Hypothalamus (tissue), 51 donors: ENCODE data around the gene SLC34A3.

Experiments
- DNase-seq, 51 donors: peaks; one replicate each; lab custom pipeline; 2025; lab: John Stamatoyannopoulos, UW

SLC34A3 gene

GRCh38 chr9:137216188-137216965 lies 14.3 kb upstream of the SLC34A3 start:
- DNase-seq: no peak

DNA sequence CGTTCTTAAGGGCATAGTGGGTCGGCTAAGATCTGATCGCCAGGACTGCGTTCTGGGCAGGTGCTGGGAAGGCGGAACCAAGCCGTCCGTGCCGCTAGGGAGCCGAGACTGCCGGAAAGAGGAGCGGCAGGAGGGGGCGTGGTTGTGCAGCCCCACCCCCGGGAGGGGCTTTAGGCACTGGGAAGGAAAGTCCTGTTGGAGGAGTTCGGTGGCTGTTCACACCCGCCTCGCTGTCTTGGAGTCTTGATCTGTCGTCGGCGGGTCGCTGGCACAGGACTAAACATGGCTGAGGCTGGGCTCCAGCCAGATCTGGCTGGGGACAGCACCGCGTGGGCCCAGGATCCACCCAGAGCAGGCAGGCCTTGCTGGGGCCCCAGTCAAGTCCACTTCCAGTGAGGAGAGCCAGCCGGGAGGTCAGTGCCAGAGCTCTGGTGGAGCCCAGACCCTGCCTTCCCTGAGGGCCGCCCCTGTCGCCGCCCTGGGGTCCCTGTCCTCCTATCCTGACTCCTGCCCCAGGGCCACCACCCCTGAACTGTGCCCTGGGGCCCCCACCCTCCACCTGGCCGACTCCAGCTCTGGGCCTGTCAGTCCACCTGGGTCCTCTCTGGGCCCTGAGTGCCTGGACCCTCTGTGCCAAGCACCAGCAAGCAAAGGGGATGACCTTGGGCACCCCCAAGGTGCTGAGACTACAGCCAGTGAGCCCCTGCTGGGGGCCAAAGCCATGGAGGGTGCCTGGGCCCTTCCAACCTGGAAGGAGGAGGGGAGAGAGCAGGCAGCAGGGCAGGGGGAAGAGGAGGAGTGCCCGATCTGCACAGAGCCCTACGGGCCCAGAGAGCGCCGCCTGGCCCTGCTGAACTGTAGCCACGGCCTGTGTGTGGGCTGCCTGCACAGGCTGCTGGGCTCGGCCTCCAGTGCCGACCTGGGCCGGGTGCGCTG lies 13.2 kb upstream of the SLC34A3 start:
- no peak for DNase-seq

DNA sequence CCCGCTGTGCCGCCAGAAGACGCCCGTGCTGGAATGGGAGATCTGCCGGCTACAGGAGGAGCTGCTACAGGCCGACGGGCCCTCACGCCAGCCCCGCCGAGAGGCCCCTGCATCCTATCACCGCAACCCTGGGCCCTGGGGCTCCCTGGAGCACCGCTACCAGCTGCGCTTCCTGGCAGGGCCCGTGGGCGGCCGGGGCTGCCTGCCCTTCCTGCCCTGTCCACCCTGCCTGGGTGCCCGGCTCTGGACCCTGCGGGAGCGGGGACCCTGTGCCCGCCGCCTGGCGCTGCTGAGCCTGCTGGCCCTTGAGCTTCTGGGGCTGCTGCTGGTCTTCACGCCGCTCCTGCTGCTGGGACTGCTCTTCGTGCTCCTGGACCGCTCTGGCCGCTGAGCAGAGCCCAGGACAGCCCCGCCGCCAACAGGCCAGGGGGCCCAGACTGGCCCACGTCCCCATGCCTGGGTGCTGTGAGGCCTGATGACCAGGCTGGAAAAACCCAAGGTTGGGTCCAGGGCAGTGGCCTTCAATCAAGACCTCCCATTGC lies 12.4 kb upstream of the SLC34A3 start:
- no peak for DNase-seq

DNA sequence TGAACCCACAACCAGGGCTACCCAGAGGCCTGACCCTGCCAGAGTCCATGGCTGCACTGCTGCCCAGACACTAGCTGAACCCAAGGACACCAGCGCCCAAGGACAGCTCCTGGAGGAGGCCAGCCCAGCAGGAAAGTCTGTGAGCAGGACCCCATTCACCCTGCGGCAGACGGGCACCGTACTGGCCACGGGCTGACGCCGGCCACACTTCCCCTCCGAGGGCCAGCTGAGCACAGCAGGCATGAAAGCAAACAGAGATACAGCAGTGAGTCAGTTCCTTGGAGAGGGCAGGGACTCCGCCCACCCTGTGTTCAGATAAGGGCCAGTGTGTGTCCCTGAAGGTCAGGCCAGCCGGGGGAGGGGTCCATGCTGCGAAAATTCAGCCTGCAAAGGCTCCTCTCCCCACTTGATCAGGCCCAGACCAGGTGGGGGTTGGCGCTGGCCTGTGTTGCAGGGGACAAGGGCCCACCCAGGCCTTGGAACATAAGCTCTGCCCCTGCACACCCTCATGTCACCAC lies 11.9 kb upstream of the SLC34A3 start:
- DNase-seq: no peak

DNA sequence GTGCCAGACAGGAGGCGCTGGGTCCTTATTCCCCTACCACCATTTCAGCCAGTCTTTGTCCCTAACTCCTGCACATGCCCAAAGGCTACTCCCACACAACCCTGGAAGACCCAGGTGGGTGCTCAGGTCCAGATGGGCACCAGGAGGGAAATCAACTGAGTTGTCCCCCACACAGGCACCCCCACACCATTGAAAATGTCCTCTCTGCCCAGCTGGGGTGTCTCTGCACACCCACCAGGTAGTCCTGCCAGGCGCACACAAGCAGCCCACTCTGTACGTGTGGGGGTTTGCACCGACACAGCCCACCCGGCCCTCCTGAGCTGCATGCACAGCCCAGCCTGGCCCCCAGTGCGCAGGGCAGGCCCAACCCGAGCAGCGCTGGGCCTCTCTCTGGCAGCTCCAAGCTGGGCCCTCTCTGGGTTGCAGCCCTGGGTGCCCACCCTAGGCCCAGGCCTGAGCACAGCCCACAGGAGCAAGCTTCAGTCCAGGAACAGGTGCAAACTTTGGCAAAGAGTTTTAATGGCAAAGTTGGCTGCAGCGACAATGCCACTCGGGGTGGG lies 10.9 kb upstream of the SLC34A3 start:
- no peak for DNase-seq

DNA sequence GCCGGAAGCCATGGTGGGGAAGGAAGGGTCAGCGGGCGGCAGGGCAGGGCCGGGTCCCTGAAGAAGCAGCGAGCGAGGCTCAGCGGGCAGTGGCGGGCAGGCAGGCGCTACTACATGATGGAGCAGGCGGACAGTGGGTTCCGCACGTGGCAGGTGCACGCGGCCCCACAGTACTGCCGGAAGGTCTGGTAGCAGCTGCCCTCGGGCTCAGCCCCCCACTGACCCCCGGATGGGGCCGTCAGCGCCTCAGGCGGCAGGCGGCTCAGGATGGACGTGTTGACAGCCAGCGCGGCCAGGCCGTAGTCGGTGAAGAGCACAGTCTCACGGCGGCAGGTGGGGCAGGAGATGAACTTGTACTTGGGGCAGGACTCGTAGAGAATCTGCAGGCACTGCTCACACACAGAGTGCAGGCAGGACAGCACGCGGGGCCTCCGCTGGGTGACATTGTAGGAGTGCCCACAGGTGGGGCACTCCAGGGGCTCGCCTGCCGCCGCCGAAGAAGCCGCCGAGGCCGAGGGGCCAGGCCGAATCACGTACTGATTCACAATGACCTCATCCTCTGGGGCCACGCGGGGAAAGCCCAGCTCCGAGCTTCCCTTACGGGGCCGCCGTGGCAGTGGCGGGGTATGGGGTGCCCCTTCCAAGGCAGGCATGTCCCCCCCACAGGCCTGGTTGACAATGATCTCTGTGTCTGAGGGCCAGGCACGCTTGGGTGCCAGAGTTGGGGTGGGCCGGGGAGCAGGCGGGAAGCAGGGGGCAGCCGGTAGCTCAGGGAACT lies 10.2 kb upstream of the SLC34A3 start:
- DNase-seq: no peak

DNA sequence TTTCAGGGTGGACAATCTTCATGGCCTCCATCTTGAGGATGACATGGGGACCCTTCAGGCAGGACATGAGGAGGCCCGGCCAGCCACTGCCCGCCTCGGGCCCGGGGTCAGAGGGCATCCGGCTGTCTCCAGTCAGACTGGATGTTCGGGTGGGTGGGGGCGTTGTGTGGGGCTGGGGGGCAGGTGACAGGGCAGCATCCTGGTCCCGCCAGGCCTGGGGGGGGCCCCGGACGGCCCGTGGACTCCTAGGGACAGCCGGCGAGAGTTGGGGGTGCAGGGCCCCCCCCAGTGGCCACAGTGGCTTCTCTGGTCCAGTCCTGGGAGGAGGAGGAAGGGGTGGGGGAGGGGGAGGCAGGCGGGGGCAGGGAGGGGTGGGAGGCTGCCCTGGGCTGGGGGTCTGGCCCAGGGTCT lies 9.6 kb upstream of the SLC34A3 start:
- no peak for DNase-seq

DNA sequence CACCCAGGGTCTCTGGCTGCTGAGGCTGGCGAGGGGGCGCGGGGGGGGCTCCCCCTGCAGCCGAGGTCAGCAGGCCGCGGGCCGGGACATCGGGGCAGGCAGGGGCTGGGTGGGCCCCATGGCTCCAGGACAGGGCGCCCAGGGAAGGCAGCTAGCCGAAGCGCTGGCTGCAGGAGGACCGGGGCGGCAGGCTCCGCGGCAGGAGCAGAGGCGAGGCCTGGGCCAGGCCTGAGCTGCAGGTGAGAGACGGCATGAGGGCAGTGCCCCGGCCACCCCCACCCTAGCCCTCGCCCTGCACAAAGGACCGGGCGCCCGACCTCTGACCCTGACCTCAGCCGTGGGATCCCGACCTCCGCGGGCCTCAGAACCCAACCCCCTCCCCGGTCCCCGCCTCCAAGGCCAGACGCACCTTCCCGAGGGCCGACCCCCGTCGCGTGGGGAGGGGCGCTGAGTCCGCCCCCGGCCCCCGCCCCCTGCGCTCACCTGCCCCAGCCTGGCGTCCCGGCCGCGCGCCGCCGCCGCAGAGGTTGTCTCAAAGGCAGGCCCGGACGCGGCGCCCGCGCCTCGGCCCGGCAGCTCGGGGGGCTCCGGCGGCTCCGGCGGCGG lies 9.1 kb upstream of the SLC34A3 start:
- DNase-seq: no peak

DNA sequence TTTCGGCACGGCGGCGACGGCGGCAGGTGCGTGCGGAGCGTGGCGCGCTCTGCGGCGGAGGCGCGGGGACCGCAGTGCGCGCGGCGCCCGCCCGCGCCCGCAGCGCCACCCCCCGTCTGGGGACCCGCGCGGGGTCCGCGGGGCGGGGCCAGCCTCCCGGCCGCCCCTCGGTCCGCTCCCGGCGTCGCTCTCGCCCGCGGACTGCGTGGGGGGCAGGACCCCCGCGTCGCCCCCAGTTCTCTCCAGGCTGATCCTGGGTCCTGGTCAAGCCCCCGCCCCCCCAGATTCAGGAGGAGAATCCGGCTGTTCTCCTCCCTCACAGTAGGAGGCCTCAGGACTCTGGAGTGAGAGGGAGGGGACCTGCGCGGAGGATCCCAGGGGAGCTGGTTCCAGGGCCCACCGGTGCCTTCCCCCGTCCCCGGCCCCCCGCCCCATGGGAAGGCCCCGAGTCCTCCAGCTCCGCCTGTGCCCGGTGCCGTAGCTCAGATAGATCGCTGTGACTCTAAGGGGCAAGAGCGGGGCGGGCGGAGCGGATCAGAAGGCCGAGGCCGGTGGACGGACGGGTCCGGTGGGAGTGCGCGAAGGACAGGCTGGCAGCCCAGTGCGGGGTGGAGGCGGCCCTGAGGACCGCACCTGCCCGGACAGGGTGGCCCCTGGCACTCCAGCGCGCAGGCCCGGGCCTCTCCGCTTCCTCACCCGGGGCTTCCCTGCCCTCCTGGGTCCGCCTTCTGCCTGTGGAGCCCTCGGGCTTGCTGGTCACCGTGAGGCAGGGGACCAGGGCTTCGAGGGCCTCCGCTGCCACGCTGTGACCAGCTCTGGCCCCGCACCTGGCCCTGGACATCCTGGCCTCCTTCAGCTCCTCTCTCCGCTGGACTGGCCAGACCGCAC lies 8.3 kb upstream of the SLC34A3 start, which contains the start of gene RNF208:
Gene RNF208, minus strand, starts transcription at position 51 of the 888 bp plus-strand sequence. CDS start 1,028 bp downstream, outside the sequence.
- peak in 6 of 51 donors; percentile 13 to 61 (median 27) for DNase-seq

DNA sequence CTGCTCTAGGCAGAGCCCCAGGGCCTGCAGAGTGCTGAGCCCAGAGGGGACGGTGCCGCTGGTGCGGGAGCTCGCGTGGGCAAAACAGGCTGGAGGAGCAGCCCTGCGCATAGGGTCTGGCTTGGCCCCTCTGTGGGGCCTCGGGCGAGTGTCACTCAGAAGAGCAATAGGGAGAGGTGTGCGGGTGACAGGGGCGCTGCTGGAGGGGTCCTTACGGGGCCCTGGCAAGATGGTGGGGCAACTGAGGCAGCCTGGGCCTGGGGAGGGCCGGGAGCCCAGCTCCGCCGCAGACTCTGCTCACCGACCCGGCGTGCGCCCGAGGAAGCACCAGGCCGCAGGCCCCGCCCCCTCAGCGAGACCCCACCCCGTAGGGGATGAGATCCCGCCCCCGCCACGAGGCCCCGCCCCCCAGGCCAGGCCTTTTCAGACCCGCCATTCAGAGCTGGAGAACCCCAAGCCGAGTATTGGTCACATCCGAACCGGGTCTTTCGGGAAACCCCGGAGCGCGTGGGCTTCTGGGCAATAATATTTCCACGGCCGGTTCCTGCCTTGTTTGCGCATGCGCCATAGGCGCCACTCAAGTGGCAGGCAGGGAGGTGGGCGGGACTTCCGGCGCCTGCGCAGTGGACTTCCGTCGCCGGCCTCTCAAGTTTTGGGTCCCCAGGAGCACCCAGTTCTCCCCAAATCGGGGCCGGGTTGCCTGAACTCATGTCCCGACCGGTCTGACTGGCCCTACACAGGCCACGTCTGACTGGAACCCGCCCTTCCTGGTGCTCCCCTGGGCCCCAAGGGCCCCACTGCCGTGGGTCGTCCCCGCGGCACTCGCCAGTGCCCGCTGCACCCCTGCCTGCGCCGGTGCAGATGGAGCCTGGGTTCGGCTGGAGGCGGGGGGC lies 7.4 kb upstream of the SLC34A3 start:
- peak; percentile 89 to 99 (median 96) for DNase-seq

- DNase-seq: no peak
Observed at GRCh38 chr9:137224830-137225694, 5.6 kb upstream of the SLC34A3 start, which contains the start of gene CYSRT1. CYSRT1 (plus strand) TSS chr9:137225174; CDS start chr9:137225622, 448 bp downstream.

- no peak for DNase-seq
Observed at GRCh38 chr9:137225699-137226331, 4.9 kb upstream of the SLC34A3 start.

DNA sequence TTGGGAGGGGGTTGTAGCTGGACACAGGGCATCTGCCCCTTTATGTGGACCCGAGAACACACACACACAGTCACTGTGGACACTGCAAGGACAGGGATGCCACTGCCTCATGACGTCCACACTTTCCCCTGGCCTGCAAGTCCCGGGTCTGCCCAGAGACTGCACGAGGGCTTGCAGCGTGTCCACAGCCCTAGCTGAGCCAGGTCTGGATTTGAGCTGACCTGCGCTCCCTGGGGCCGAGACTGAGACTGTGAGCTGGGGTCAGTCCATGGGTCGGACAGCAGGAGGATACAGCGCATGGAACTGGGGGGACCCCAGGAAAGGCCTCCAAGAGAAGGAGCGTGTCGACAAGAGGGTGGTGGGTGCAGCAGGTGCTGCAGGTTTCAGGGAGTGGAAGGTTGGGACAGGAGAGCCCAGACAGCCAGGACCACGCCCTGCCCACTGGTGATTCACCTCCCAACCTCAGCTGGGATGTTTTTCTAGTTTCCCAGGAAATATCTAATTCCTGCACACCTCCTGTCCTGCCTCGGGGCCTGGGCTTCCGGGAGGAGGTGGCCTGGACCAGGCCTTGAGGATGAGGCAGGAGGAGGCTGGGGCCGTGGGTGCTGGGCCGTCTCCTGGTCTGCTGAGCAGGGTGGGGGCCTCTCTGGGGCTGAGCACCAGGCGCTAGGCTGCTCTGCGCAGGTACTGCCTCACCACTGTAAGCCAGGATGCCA lies 4.2 kb upstream of the SLC34A3 start:
- no peak for DNase-seq

GRCh38 chr9:137227054-137227852 lies 3.4 kb upstream of the SLC34A3 start, which contains the start of gene RNF224:
RNF224 (plus strand) TSS chr9:137227502; CDS start chr9:137228336, 834 bp downstream.
- DNase-seq: peak in 43 of 51 donors; percentile 7 to 73 (median 44)
